GM13976 (cell line): Measurements from ENCODE around the gene ARHGAP15.

Experiments
- DNase-seq: peaks from one replicate; pipeline ENCODE4 v3.0.0; 2012; ENCODE audit warnings: low spot score
- in situ Hi-C: fragments of 300-500 bp; cut with MboI; formaldehyde crosslinking; loops from one replicate; pipeline ENCODE4 v1.12.0; 2022; ENCODE audit warnings: low sequenced_read_pairs, mixed read lengths, inconsistent platforms; ENCODE audit not compliant: unreplicated experiment
- TF ChIP-seq, protein P1 (sequence below): IDR thresholded peaks from 2 replicates; pipeline ENCODE4 v1.5.1; 2012; ENCODE audit warnings: borderline replicate concordance, mild to moderate bottlenecking; ENCODE audit not compliant: insufficient read depth; ENCODE audit errors: extremely low read depth, missing control alignments, control extremely low read depth

ARHGAP15 gene

DNA sequence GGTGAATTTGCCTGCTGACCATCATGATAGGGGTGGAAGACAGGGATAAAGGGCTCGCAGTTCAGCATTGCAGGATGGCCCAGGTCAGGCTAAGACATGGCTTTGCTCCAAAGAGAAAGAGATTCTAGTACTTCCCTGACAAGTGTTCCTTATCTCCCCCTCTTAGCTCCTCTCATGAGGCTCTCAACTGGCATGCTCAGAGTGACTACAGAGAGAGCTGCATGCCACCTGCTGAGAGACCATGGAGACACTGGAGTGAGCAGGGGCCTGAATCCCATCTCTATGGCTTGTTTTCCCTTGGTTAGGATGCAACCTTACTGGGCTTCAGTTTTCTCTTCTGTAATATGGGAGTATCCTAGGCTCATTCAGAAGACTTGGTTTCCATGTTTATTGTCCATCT is 94.3 kb downstream of the ARHGAP15 start:
- in situ Hi-C loops, result no loop called here
- DNase-seq, result no peak
- TF ChIP-seq, protein P1, sequence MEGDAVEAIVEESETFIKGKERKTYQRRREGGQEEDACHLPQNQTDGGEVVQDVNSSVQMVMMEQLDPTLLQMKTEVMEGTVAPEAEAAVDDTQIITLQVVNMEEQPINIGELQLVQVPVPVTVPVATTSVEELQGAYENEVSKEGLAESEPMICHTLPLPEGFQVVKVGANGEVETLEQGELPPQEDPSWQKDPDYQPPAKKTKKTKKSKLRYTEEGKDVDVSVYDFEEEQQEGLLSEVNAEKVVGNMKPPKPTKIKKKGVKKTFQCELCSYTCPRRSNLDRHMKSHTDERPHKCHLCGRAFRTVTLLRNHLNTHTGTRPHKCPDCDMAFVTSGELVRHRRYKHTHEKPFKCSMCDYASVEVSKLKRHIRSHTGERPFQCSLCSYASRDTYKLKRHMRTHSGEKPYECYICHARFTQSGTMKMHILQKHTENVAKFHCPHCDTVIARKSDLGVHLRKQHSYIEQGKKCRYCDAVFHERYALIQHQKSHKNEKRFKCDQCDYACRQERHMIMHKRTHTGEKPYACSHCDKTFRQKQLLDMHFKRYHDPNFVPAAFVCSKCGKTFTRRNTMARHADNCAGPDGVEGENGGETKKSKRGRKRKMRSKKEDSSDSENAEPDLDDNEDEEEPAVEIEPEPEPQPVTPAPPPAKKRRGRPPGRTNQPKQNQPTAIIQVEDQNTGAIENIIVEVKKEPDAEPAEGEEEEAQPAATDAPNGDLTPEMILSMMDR, result no peak

DNA sequence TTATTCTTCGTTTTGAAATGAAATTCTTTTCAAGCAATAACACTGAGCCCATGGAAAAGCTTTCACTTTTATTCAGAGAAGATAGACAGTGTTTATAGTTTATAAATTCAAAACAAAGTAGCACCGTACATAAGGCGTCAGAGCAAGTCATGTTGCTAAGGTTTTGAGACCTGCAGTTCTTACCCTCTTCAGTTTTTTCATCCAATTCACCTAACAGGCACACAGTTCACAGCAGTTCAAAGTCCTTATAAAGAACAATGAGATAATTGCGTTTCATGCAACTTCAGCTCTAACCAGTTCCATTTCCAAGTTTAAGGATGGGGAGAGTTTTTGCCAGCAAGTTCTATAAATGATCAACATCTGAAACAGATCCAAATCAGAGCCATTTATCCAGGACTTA is 96.7 kb downstream of the ARHGAP15 start:
- no peak for DNase-seq
- TF ChIP-seq, protein P1, result no peak
- in situ Hi-C loops, result no loop called here

DNA sequence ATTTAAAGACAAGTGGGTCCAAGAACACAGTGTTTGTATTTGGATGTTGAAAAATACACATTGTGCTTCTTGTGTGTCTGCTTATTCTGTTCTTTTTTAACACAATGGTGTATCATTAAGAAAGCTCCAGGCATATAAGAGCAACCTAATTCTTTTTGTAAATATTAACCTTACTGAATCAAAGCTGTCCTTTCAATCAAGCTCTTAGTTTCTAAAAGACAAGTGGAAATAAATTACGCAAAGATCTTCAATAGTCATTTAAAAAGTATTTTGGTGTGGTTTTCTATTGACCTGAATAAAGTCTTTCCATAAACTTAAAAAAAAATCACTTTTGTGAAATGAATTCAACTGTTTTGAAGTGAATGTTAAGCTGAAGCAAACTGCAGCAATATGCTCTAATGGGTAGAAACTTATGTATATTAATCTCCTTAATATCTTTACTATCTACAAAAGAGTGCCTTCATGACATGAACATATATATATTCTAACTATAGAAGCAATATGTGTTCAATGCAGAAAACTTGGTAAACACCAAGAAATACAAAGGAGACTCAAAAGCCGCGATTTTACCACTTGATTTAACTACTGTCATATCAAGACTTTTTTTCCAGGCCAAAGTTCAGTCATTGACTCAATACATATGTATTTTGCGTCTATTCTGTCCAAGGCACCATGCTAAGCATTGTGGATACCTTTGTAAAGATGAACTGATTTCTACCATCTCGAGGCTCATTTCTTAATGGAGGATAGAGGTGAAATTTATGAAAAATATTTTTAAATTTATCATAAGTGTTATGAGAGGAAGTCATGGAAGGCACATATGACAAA is 97.7 kb downstream of the ARHGAP15 start:
- in situ Hi-C loops, result no loop called here
- no peak for DNase-seq
- TF ChIP-seq, protein P1, result no peak

DNA sequence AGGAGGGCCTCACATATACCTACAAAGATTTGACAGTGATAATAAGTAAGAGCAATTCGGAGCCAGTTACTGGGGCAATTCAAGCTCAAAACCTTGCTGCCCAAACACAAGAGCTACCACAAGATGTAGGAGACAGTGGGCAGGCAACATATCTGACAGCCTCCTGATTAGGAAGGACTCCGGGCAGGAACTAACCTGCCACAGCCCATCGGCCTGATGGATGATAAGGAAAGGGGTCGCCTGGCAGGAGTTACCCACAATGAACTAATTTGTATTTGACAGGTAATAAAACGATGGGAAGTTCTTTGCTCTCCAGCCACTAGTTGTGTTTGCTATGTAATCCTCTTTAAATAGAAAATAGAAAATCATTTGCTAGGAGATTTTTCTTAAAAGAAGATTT is 100.2 kb downstream of the ARHGAP15 start:
- TF ChIP-seq, protein P1, result no peak

DNA sequence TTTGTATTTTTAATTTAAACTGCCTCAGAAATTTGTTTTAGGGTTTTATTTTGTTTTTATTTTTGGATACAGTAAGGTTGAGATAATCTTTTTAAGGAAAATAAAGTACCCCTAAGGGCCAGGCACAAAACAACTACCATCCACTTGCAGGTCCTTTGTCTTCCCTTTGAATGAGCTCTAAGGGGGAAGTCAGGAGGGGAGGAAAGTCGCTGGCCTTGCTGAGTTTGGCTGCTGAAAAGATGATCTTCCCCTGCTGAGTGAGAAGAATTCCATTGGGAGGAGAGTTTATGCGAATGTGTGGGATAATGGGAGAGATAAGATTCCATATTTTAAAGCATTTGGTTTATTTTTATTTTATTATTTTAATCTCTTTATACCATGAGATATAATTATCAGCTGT is 100.7 kb downstream of the ARHGAP15 start:
- TF ChIP-seq, protein P1, result no peak
- DNase-seq, result no peak
- in situ Hi-C loops, result no loop called here

More for the DNA sequence above, 100.2 kb downstream of the ARHGAP15 start:
- in situ Hi-C loops, result no loop called here
- no peak for DNase-seq

DNA sequence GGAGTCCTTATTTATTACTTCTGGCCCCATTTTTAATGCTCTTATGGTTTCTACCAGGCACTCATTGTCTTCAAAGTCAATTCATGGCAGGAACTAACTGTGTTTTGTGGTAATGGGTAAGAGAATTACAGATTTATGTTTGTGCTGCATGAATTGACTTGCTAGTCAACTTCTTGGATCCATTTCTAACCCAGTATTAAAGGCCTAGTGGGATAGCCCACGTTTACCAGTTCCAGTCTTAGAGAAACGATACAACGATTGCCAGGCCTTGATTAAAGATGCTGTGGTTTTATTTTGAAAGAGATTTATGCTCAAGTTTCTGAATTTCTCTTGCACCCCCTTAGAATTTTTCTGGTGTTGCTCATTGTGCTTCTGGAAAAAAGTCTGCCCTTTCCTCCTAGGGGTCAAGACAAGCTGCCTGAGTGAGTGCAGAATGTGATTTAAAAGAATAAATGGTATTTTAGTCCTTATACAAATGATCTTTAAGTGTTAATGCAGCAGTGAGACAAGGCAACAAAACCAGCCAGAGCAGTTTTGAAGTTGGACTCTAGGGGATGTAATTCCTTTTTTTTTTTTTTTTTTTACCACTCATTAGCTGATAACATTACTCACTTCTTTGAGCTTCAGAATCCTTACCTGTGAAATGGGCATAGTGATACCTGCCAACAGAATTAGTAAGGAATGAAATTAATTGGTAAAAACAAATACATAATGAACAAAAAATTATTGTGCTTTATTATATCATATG is 101.5 kb downstream of the ARHGAP15 start:
- no peak for DNase-seq
- in situ Hi-C loops, result no loop called here
- TF ChIP-seq, protein P1, result no peak
